ENCODE data around the gene LDB2.

The LDB2 gene

GRCh38 chr4:16684097-16684496, 214.3 kb downstream of the LDB2 start:
- no peak for TF ChIP-seq NFRKB (IDR thresholded peaks at IDR 0.05)
- no peak for TF ChIP-seq FOXM1 (IDR thresholded peaks at IDR 0.05; ENCODE audit: borderline replicate concordance)
- TF ChIP-seq HDGF (IDR thresholded peaks at IDR 0.05; ENCODE audit: borderline replicate concordance) = no peak
- TF ChIP-seq ZNF384 (IDR thresholded peaks at IDR 0.05) = no peak
- no peak for TF ChIP-seq SP1 (IDR thresholded peaks at IDR 0.05)
- TF ChIP-seq FOXA1 (IDR thresholded peaks at IDR 0.05) = no peak
- no peak for TF ChIP-seq CTBP1 (IDR thresholded peaks at IDR 0.05; ENCODE audit: borderline replicate concordance)
- TF ChIP-seq LEF1 (IDR thresholded peaks at IDR 0.05; ENCODE audit: borderline replicate concordance) = no peak
- no peak for TF ChIP-seq PKNOX1 (IDR thresholded peaks at IDR 0.05)
- no peak for TF ChIP-seq ARNT (IDR thresholded peaks at IDR 0.05)
- TF ChIP-seq L3MBTL2 (conservative IDR thresholded peaks at IDR 0.05) = no peak
- no peak for TF ChIP-seq FOXK2 (IDR thresholded peaks at IDR 0.05)
- ChIA-PET POLR2A (no interaction called here), CTCF (no interaction called here)
- no peak for DNase-seq (ENCODE audit: extremely low spot score)

- DNase-seq (ENCODE audit: extremely low spot score) = no peak
- TF ChIP-seq CTBP1 (IDR thresholded peaks at IDR 0.05; ENCODE audit: borderline replicate concordance) = no peak
- TF ChIP-seq BHLHE40 (IDR thresholded peaks at IDR 0.05; ENCODE audit: borderline replicate concordance) = no peak
- no peak for TF ChIP-seq ELF4 (IDR thresholded peaks at IDR 0.05)
- no peak for TF ChIP-seq TARDBP (IDR thresholded peaks at IDR 0.05)
- TF ChIP-seq HDGF (IDR thresholded peaks at IDR 0.05; ENCODE audit: borderline replicate concordance) = no peak
- no peak for TF ChIP-seq PKNOX1 (IDR thresholded peaks at IDR 0.05)
- no peak for TF ChIP-seq ZNF384 (IDR thresholded peaks at IDR 0.05)
- TF ChIP-seq ARNT (IDR thresholded peaks at IDR 0.05) = no peak
- TF ChIP-seq FOXA1 (IDR thresholded peaks at IDR 0.05) = no peak
- TF ChIP-seq LEF1 (IDR thresholded peaks at IDR 0.05; ENCODE audit: borderline replicate concordance) = no peak
- no peak for TF ChIP-seq FOXK2 (IDR thresholded peaks at IDR 0.05)
- TF ChIP-seq SP1 (IDR thresholded peaks at IDR 0.05) = no peak
- no peak for TF ChIP-seq L3MBTL2 (conservative IDR thresholded peaks at IDR 0.05)
- no peak for TF ChIP-seq NFRKB (IDR thresholded peaks at IDR 0.05)
- no peak for TF ChIP-seq FOXM1 (IDR thresholded peaks at IDR 0.05; ENCODE audit: borderline replicate concordance)
- no peak for TF ChIP-seq SUZ12 (IDR thresholded peaks at IDR 0.05)
- CTCF ChIA-PET = no interaction called here
- POLR2A ChIA-PET = no interaction called here
Measured at GRCh38 chr4:16682975-16683374, 215.5 kb downstream of the LDB2 start.

GRCh38 chr4:16677001-16677944, 221.2 kb downstream of the LDB2 start:
- DNase-seq (ENCODE audit: extremely low spot score) = no peak
- ChIA-PET CTCF (no interaction called here), POLR2A (no interaction called here)
- no peak for TF ChIP-seq ARNT (IDR thresholded peaks at IDR 0.05)
- no peak for TF ChIP-seq PKNOX1 (IDR thresholded peaks at IDR 0.05)
- no peak for TF ChIP-seq ZNF384 (IDR thresholded peaks at IDR 0.05)
- no peak for TF ChIP-seq LEF1 (IDR thresholded peaks at IDR 0.05; ENCODE audit: borderline replicate concordance)

- CTCF ChIA-PET = no interaction called here
- TF ChIP-seq NFRKB (IDR thresholded peaks at IDR 0.05) (no peak), PKNOX1 (IDR thresholded peaks at IDR 0.05) (no peak), FOXA1 (IDR thresholded peaks at IDR 0.05) (no peak), BHLHE40 (IDR thresholded peaks at IDR 0.05; ENCODE audit: borderline replicate concordance) (no peak), FOXM1 (IDR thresholded peaks at IDR 0.05; ENCODE audit: borderline replicate concordance) (no peak)
Measured at GRCh38 chr4:16676230-16676770, 222.1 kb downstream of the LDB2 start.

GRCh38 chr4:16674082-16674481, 224.4 kb downstream of the LDB2 start:
- CTCF ChIA-PET = no interaction called here
- no peak for TF ChIP-seq FOXA1 (IDR thresholded peaks at IDR 0.05)
- TF ChIP-seq BHLHE40 (IDR thresholded peaks at IDR 0.05; ENCODE audit: borderline replicate concordance) = no peak
- TF ChIP-seq PKNOX1 (IDR thresholded peaks at IDR 0.05) = no peak
- no peak for TF ChIP-seq TARDBP (IDR thresholded peaks at IDR 0.05)
- no peak for TF ChIP-seq ELF4 (IDR thresholded peaks at IDR 0.05)
- no peak for TF ChIP-seq CTBP1 (IDR thresholded peaks at IDR 0.05; ENCODE audit: borderline replicate concordance)
- POLR2A ChIA-PET = no interaction called here
- no peak for DNase-seq (ENCODE audit: extremely low spot score)

More at GRCh38 chr4:16676230-16676770, 222.1 kb downstream of the LDB2 start:
- POLR2A ChIA-PET = no interaction called here
- no peak for DNase-seq (ENCODE audit: extremely low spot score)
